Regular cardiac myocyte (primary cell): ENCODE measurements around the gene HS3ST6. TPM values are rescaled to one million over a fixed set of nuclear protein-coding genes. Genes with fewer than 3 reads are reported as not detected.

ENCODE experiments used
- total RNA-seq: library from RNA; depleted of rRNA; stranded (reverse); fragments of >200 nt; gene quantifications from 2 replicates; pipeline ENCODE4 v1.2.3, GENCODE V29; 2014

HS3ST6 gene
- not detected in 2 replicates for total RNA-seq

DNA sequence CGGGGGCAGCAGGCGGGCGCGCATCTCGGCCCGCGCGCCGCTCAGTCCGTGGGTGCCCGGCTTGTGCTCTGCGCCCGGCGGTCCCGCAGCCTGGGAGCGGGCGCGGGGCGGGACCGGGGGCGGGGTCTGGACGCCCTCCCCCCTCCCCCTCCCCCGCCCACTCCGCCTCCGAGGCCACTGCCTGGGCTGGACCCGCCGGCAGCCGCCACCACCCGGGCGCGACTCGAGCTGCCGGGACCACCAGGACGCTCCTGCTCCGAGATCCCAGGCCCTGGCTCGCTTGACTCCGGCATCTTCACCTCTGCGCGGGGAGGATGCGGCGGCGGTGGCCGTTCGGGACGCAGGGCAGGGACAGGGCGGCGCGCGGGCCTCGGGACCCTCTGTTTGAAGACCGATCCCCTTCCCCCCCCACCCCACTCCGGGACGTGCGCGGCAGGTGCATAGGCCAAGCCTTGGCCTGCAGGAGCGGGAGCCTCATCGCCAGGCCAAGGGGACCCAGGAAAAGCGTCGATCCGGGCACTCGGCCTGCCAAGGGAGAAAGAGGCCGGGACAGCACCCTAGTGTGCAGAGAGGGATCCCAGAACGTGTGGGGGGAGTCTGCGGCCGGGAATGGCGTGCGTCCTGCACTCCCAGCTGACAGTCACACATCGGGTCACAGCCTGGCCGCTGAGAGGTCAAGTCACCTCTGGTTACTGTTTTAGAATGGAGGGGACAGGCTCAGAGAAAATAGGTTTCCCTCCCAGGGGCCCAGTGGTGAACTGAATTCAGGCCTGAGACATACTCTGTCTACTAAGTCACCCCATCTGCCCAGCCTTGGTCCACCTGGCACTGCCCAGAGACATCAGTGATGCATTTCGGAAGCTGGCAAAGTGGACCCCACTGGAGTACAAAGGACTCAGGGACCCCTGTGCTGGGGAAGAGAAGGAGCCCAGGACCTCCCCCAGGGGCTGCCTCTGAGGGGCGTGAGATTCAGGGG, at the start of gene HS3ST6:
HS3ST6 (minus strand) TSS at position 65 of the 976 bp plus-strand sequence. CDS start 92 bp downstream, outside the sequence.

DNA sequence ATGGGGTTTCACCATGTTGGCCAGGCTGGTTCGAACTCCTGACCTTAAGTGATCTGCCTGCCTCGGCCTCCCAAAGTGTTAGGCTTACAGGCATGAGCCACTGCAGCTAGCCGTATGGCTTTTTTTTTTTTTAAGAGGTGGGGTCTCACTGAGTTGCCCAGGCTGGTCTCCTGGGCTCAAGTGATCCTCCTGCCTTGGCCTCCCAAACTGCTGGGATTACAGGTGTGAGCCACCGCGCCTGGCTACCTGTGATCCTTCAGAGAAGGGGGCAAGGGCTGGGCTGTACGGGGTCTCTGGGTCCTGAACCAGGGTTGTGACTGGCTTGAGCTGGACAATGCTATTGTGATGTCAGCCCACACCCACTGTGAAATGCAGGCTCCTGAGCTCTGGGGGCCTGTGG, 48.2 kb upstream of the HS3ST6 start, which contains the start of gene RNF151:
RNF151 (plus strand) TSS at position 397 of the 400 bp plus-strand sequence. CDS start 26 bp downstream, outside the sequence.

DNA sequence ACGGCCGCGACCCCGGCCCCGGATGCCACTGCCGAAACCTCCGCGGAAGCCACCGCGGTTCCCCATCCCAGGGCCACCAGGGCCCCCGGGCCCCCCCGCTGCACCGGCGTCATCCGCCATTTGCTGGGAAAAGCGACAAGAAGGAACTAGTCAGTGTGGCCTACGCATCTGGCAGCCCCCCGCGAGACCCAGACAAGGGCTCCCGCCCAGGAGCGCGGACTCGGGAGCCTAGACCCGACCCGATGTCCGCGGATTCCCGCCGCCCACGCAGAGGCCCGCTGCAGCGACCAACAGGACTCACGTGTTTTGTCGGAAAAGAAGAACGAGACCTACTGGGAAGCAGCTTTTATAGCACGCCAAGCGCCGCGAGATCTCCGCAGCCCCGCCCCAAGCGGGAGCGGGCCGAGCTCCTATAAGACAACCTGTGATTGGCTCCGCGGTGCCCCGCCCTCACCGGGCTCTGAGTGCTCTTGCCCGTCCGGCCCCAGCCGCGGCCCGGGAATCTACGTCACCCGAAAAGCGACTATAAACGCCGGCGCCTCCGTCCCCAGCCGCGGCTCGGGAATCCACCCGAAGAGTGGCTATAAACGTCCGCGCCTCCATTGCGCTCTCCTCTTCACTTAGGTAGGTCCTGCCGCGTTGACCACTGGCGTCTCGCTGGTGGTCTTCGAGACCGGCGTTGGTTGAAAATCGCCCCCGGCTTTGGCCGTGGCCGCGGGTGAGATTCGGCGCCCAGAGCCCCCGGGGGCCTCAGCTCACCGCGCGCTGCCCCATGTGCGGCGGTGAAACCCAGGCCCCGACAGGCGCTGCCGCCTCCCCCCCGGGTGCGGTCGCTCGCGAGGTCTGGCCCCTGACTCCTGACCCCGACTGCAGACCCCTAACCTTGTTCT, 46.5 kb upstream of the HS3ST6 start, which contains the start of gene RPS2:
RPS2 (minus strand) TSS at position 321 of the 890 bp plus-strand sequence; CDS start at position 120, 201 bp downstream.

DNA sequence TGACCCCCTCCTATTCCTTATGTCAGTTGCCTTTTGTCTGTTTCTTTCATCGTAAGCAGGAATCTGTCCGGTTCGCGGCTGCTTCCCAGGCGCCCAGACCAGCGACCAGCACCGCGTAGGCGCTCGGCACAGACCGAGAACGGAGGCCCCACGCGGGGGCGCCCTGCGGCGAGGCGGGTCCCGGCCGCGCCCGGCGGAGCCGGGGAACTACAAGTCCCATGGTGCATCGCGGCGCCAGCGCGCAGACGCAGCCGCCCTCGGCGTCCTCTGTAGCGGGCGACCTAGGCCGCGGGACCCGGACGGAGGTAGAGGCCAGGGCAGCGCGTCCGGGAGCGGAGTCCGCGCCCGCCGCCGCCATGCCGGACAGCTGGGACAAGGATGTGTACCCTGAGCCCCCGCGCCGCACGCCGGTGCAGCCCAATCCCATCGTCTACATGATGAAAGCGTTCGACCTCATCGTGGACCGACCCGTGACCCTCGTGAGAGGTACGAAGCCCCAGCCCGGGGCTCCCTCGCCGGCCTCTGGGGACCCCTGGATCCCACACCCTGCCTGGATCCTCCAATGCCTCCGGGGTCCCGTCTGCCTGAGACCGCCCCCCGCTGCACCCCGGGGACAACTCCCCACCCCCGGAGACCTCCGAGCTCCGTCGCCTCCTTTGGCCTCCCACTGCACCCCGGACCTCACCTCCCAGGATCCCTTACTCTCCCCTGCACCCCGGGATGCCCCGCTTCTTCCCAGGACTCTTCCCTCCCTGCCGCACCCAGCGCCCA, 41.2 kb upstream of the HS3ST6 start, which contains the start of gene NDUFB10:
NDUFB10 (plus strand) TSS at position 270 of the 771 bp plus-strand sequence; CDS start at position 357, 87 bp downstream.

DNA sequence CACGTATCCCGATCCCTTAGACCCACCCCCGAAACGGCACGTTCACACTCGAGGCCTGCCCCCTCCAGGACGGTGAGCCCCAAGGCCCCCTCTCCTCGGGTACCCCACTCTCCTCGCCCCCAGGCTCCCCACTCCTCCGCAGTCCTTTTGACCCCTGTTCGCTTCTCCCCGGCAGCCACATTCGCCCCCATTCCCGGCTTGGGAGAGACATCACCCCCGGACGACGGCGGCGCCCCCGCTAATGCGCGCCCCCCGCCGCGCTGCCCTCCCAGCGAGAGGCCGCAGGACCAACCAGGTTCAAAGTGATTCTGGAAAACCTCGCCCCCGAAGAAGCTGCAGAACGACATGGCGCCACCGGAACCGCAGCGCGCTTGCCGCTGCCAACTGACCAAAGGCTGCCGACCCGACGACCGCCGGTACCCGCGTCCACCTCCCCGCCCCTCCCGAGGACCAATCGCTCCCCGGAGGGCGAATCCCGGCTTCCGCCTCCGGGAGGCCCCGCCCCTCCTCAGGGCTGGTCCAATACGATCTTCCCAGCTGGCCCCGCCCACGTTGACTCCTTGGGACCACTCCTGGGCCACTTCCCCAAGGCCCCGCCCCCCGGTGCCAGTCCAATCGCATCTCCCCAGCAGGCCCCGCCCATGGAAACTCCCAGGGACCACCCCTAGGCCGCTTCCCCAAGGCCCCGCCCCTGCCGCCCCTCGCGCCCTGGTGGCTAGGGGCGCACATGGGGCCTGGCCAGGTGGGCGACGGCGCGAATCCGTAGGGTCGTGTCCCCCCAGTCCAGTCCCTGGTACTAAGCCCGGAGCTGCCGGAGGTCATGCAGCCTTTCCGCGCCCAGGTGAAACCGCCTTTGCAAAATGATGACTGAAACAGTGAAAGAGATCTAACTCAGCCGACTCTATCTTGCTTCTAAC, 24.9 kb upstream of the HS3ST6 start, which contains the start of gene MSRB1:
MSRB1 (minus strand) TSS at position 390 of the 917 bp plus-strand sequence; CDS start at position 347, 43 bp downstream.

DNA sequence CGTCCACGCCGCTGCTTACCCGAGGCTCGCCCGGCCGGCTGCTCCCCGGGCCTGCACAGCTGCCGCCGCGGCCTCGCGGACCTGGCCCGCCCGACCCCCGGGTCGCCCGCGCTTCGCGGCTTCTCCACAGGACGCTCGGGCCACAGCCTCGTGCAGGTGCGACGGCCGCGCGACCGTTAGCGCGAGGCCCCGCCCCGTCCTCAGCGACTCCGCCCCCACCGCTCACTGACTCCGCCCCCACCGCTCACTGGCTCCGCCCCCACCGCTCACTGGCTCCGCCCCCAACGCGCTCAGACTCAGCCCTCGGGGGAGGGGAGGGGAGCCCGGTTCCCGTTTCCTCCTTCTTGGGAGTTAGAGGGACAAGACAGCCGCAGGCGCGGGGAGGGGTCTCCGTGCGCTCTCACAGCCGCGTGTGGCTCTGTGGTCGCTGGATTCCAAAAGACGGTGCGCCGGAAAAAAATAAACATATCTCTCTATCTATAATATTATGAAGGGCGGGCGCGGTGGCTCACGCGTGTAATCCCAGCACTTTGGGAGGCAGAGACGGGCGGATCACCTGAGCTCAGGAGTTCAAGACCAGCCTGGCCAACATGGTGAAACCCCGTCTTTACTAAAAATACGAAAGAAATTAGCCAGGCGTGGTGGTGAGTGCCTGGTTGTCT, 46.1 kb downstream of the HS3ST6 start, which contains the start of gene MEIOB:
MEIOB (minus strand) TSS at position 191 of the 662 bp plus-strand sequence. CDS start 3,989 bp downstream, outside the sequence.

Other genes with a start within 250 kb of the HS3ST6 start
- 52.3 and 55.0 TPM in 2 replicates for gene JPT2, start 240.1 kb downstream of the HS3ST6 start, total RNA-seq
- 25.7 and 46.2 TPM in 2 replicates for gene MAPK8IP3, start 212.2 kb downstream of the HS3ST6 start, total RNA-seq
- gene NME3, start 146.9 kb downstream of the HS3ST6 start, total RNA-seq: 71.9 and 85.4 TPM in 2 replicates
- 7.7 and 9.6 TPM in 2 replicates for gene EME2, start 145.6 kb downstream of the HS3ST6 start, total RNA-seq
- 45.1 and 90.1 TPM in 2 replicates for gene MRPS34, start 145.3 kb downstream of the HS3ST6 start, total RNA-seq
- 21.5 and 37.5 TPM in 2 replicates for gene SPSB3, start 135.8 kb downstream of the HS3ST6 start, total RNA-seq
- 52.7 and 84.4 TPM in 2 replicates for gene NUBP2, start 135.5 kb downstream of the HS3ST6 start, total RNA-seq
- not detected in 2 replicates for gene IGFALS, start 124.7 kb downstream of the HS3ST6 start, total RNA-seq
- gene HAGH, start 91.6 kb downstream of the HS3ST6 start, total RNA-seq: 70.5 and 79.0 TPM in 2 replicates
- 62.6 and 71.5 TPM in 2 replicates for gene FAHD1, start 91.2 kb downstream of the HS3ST6 start, total RNA-seq
- 0.28 TPM in 1 of 2 replicates, not detected in the other for gene MEIOB, start 46.3 kb downstream of the HS3ST6 start, total RNA-seq
- gene MSRB1, start 24.8 kb upstream of the HS3ST6 start, total RNA-seq: 3.1 and 11.5 TPM in 2 replicates
- gene RPL3L, start 36.3 kb upstream of the HS3ST6 start, total RNA-seq: under 0.01 TPM in 1 of 2 replicates, not detected in the other
- gene NDUFB10, start 41.1 kb upstream of the HS3ST6 start, total RNA-seq: 84.0 and 160 TPM in 2 replicates
- gene RPS2, start 46.4 kb upstream of the HS3ST6 start, total RNA-seq: 1,090 and 2,696 TPM in 2 replicates
- not detected in 2 replicates for gene RNF151, start 48.4 kb upstream of the HS3ST6 start, total RNA-seq
- gene TBL3, start 53.6 kb upstream of the HS3ST6 start, total RNA-seq: 27.1 and 56.0 TPM in 2 replicates
- under 0.01 TPM in 1 of 2 replicates, not detected in the other for gene NOXO1, start 63.1 kb upstream of the HS3ST6 start, total RNA-seq
- gene GFER, start 65.8 kb upstream of the HS3ST6 start, total RNA-seq: 9.0 and 10.2 TPM in 2 replicates
- 2.3 and 2.8 TPM in 2 replicates for gene SYNGR3, start 71.6 kb upstream of the HS3ST6 start, total RNA-seq
- gene ZNF598, start 91.4 kb upstream of the HS3ST6 start, total RNA-seq: 8.5 and 21.1 TPM in 2 replicates
- 0.28 and 0.58 TPM in 2 replicates for gene NPW, start 101.4 kb upstream of the HS3ST6 start, total RNA-seq
- 20.6 and 41.8 TPM in 2 replicates for gene NHERF2, start 108.5 kb upstream of the HS3ST6 start, total RNA-seq
- gene NTHL1, start 129.4 kb upstream of the HS3ST6 start, total RNA-seq: 20.6 and 28.9 TPM in 2 replicates
- gene TSC2, start 129.6 kb upstream of the HS3ST6 start, total RNA-seq: 35.9 and 45.7 TPM in 2 replicates
- gene PKD1, start 217.5 kb upstream of the HS3ST6 start, total RNA-seq: 96.4 and 129 TPM in 2 replicates
- 0.56 and 0.58 TPM in 2 replicates for gene RAB26, start 230.2 kb upstream of the HS3ST6 start, total RNA-seq
- 33.8 and 44.3 TPM in 2 replicates for gene TRAF7, start 237.4 kb upstream of the HS3ST6 start, total RNA-seq